HUES64 (cell line): Measurements from ENCODE around the gene CDK17.

Experiments used
- H3K27ac ChIP-seq: 2 replicates; pipeline ENCODE4 v1.7.0; 2013; ENCODE audit warnings: low read depth, low read length, inconsistent platforms
- H3K27me3 ChIP-seq: 2 replicates; pipeline ENCODE4 v1.6.1; 2013; ENCODE audit warnings: mild to moderate bottlenecking, low read length; ENCODE audit not compliant: insufficient read depth
- H3K36me3 ChIP-seq: 2 replicates; pipeline ENCODE4 v1.6.1; 2013; ENCODE audit warnings: mild to moderate bottlenecking, low read length; ENCODE audit not compliant: insufficient read depth
- H3K4me1 ChIP-seq: 2 replicates; pipeline ENCODE4 v1.6.1; 2013; ENCODE audit warnings: mild to moderate bottlenecking, low read length, moderate library complexity; ENCODE audit not compliant: insufficient read depth
- H3K4me3 ChIP-seq: 2 replicates; pipeline ENCODE4 v1.5.1; 2013; ENCODE audit warnings: mild to moderate bottlenecking, low read length, moderate library complexity
- H3K9ac ChIP-seq: 2 replicates; pipeline ENCODE4 v1.6.1; 2013; ENCODE audit warnings: mild to moderate bottlenecking, low read depth, low read length
- H3K9me3 ChIP-seq: 2 replicates; pipeline ENCODE4 v1.6.1; 2013; ENCODE audit warnings: low read depth, low read length; ENCODE audit not compliant: insufficient read depth
- WGBS: fragments of 150-250, 120-280 bp; methylation state at CpG from one replicate; pipeline ENCODE4 v1.1.7; 2013; ENCODE audit warnings: missing lambda C conversion rate; 5-methylcytosine and 5-hydroxymethylcytosine counted together

The CDK17 gene

GRCh38 chr12:96311191-96311590, 89.0 kb downstream of the CDK17 start:
- H3K36me3 ChIP-seq: peaks cover 24% of the 10 kb centered on the region
- 100% methylated on average over 1 of the region's 1 CpG for WGBS

GRCh38 chr12:96310067-96310466, 90.2 kb downstream of the CDK17 start:
- Histone ChIP-seq H3K4me1 (peaks cover 4% of the 10 kb centered on the region; the same call in 1 of the 2 replicates), H3K27ac (no peak overlapping the region), H3K27me3 (no peaks in the 10 kb centered on the region), H3K9ac (no peak overlapping the region), H3K36me3 (peaks cover 24% of the 10 kb centered on the region), H3K4me3 (no peak overlapping the region), H3K9me3 (no peaks in the 10 kb centered on the region)
- 89% methylated on average over 2 of the region's 3 CpGs for WGBS

More at GRCh38 chr12:96311191-96311590, 89.0 kb downstream of the CDK17 start:
- Histone ChIP-seq H3K27me3 (no peaks in the 10 kb centered on the region), H3K9ac (no peak overlapping the region), H3K27ac (no peak overlapping the region), H3K4me1 (peaks cover 5% of the 10 kb centered on the region), H3K9me3 (no peaks in the 10 kb centered on the region), H3K4me3 (no peak overlapping the region)

- Histone ChIP-seq H3K36me3 (peaks cover 24% of the 10 kb centered on the region), H3K9me3 (no peaks in the 10 kb centered on the region), H3K4me1 (peaks cover 13% of the 10 kb centered on the region; the same call in 1 of the 2 replicates), H3K27me3 (no peaks in the 10 kb centered on the region), H3K9ac (no peak overlapping the region), H3K27ac (no peak overlapping the region), H3K4me3 (no peak overlapping the region)
- WGBS: 91% methylated on average over 1 of the region's 1 CpG
Observed at GRCh38 chr12:96308881-96309280, 91.4 kb downstream of the CDK17 start.

GRCh38 chr12:96305665-96306064, 94.6 kb downstream of the CDK17 start:
- no peak overlapping the region for H3K9ac ChIP-seq
- peaks cover 32% of the 10 kb centered on the region for H3K4me1 ChIP-seq
- H3K4me3 ChIP-seq: no peak overlapping the region
- 94% methylated on average over 2 of the region's 3 CpGs for WGBS
- no peaks in the 10 kb centered on the region for H3K9me3 ChIP-seq
- H3K36me3 ChIP-seq: peaks cover 5% of the 10 kb centered on the region; the same call in 1 of the 2 replicates
- H3K27me3 ChIP-seq: no peaks in the 10 kb centered on the region
- H3K27ac ChIP-seq: no peak overlapping the region

- Histone ChIP-seq H3K27me3 (no peaks in the 10 kb centered on the region), H3K27ac (no peak overlapping the region), H3K9me3 (no peaks in the 10 kb centered on the region), H3K9ac (no peak overlapping the region), H3K36me3 (peaks cover 9% of the 10 kb centered on the region), H3K4me3 (no peak overlapping the region), H3K4me1 (peaks cover 32% of the 10 kb centered on the region)
Observed at GRCh38 chr12:96303653-96304052, 96.6 kb downstream of the CDK17 start.

GRCh38 chr12:96302687-96303310, 97.4 kb downstream of the CDK17 start:
- H3K27ac ChIP-seq: no peak overlapping the region
- H3K9ac ChIP-seq: peak overlapping the region; percentile 19; the same call in 1 of the 2 replicates
- H3K27me3 ChIP-seq: no peaks in the 10 kb centered on the region
- 82% methylated on average over 1 of the region's 2 CpGs for WGBS
- H3K4me1 ChIP-seq: peaks cover 32% of the 10 kb centered on the region
- H3K9me3 ChIP-seq: no peaks in the 10 kb centered on the region
- H3K36me3 ChIP-seq: peaks cover 16% of the 10 kb centered on the region
- H3K4me3 ChIP-seq: no peak overlapping the region

- WGBS: 95% methylated on average over 2 of the region's 4 CpGs
- Histone ChIP-seq H3K27ac (no peak overlapping the region), H3K9ac (no peak overlapping the region), H3K4me3 (no peak overlapping the region), H3K27me3 (no peaks in the 10 kb centered on the region), H3K4me1 (peaks cover 32% of the 10 kb centered on the region), H3K9me3 (no peaks in the 10 kb centered on the region), H3K36me3 (peaks cover 24% of the 10 kb centered on the region)
Observed at GRCh38 chr12:96301732-96302131, 98.5 kb downstream of the CDK17 start.

GRCh38 chr12:96300064-96300463, 100.2 kb downstream of the CDK17 start:
- no peak overlapping the region for H3K9ac ChIP-seq
- peaks cover 29% of the 10 kb centered on the region for H3K36me3 ChIP-seq
- WGBS: over 99% methylated on average over 2 of the region's 5 CpGs
- H3K4me1 ChIP-seq: peaks cover 28% of the 10 kb centered on the region
- H3K27ac ChIP-seq: no peak overlapping the region
- no peaks in the 10 kb centered on the region for H3K27me3 ChIP-seq
- no peak overlapping the region for H3K4me3 ChIP-seq
- no peaks in the 10 kb centered on the region for H3K9me3 ChIP-seq

- Histone ChIP-seq H3K36me3 (peaks cover 46% of the 10 kb centered on the region), H3K4me1 (peaks cover 7% of the 10 kb centered on the region; the same call in 1 of the 2 replicates), H3K27ac (no peak overlapping the region), H3K4me3 (no peak overlapping the region), H3K9me3 (no peaks in the 10 kb centered on the region), H3K9ac (no peak overlapping the region), H3K27me3 (no peaks in the 10 kb centered on the region)
- 98% methylated on average over 4 of the region's 4 CpGs for WGBS
Observed at GRCh38 chr12:96297504-96297903, 102.7 kb downstream of the CDK17 start.

- WGBS: 92% methylated on average over 6 of the region's 6 CpGs
- Histone ChIP-seq H3K27ac (no peak overlapping the region), H3K4me3 (no peak overlapping the region), H3K27me3 (no peaks in the 10 kb centered on the region), H3K9ac (no peak overlapping the region), H3K9me3 (no peaks in the 10 kb centered on the region), H3K4me1 (no peaks in the 10 kb centered on the region), H3K36me3 (peaks cover 46% of the 10 kb centered on the region)
Observed at GRCh38 chr12:96295532-96296160, 104.6 kb downstream of the CDK17 start.

GRCh38 chr12:96294831-96295230, 105.4 kb downstream of the CDK17 start:
- H3K27ac ChIP-seq: no peak overlapping the region
- WGBS: 97% methylated on average over 2 of the region's 3 CpGs
- no peaks in the 10 kb centered on the region for H3K4me1 ChIP-seq
- H3K9ac ChIP-seq: no peak overlapping the region
- peaks cover 43% of the 10 kb centered on the region for H3K36me3 ChIP-seq
- H3K27me3 ChIP-seq: no peaks in the 10 kb centered on the region
- no peaks in the 10 kb centered on the region for H3K9me3 ChIP-seq
- no peak overlapping the region for H3K4me3 ChIP-seq
